IPS-20b (cell line): ENCODE results near the gene ANKLE1.

Experiments used
- H3K27ac ChIP-seq: one replicate; pipeline ENCODE4 v1.5.1; 2013; ENCODE audit warnings: low read length
- H3K27me3 ChIP-seq: 2 replicates; pipeline ENCODE4 v1.6.1; 2013; ENCODE audit warnings: mild to moderate bottlenecking, low read length, inconsistent platforms; ENCODE audit not compliant: insufficient read depth
- H3K36me3 ChIP-seq: 2 replicates; pipeline ENCODE4 v1.6.1; 2013; ENCODE audit warnings: low read depth, mild to moderate bottlenecking, inconsistent platforms, low read length, moderate library complexity; ENCODE audit not compliant: insufficient read depth
- H3K4me1 ChIP-seq: 2 replicates; pipeline ENCODE4 v1.6.1; 2013; ENCODE audit warnings: mild to moderate bottlenecking, control low read depth, inconsistent platforms, low read length, moderate library complexity; ENCODE audit not compliant: insufficient read depth
- H3K4me3 ChIP-seq: 2 replicates; pipeline ENCODE4 v1.5.1; 2013; ENCODE audit warnings: mild to moderate bottlenecking, low read length, inconsistent platforms
- H3K9ac ChIP-seq: 2 replicates; pipeline ENCODE4 v1.6.1; 2013; ENCODE audit warnings: low read depth, mild to moderate bottlenecking, inconsistent platforms, low read length, moderate library complexity
- H3K9me3 ChIP-seq: 2 replicates; pipeline ENCODE4 v1.6.1; 2013; ENCODE audit warnings: mild to moderate bottlenecking, low read depth, low read length, inconsistent platforms; ENCODE audit not compliant: insufficient read depth

The ANKLE1 gene

GRCh38 chr19:17332677-17333581 lies 51.2 kb downstream of the ANKLE1 start:
- no peaks in the 10 kb centered on the region for H3K9me3 ChIP-seq
- H3K4me3 ChIP-seq: no peak overlapping the region
- H3K36me3 ChIP-seq: no peaks in the 10 kb centered on the region
- H3K9ac ChIP-seq: no peak overlapping the region
- 0 out of 2 replicates have a peak, but pooled peaks cover 2% of the 10 kb centered on the region for H3K4me1 ChIP-seq
- H3K27ac ChIP-seq: no peak overlapping the region
- H3K27me3 ChIP-seq: peaks cover 5% of the 10 kb centered on the region; the same call in 1 of the 2 replicates

GRCh38 chr19:17333611-17334413 lies 52.1 kb downstream of the ANKLE1 start:
- H3K9ac ChIP-seq: peak overlapping the region; percentile 88; the same call in 1 of the 2 replicates
- H3K4me3 ChIP-seq: peak overlapping the region; percentile 78
- peaks cover 5% of the 10 kb centered on the region; the same call in 1 of the 2 replicates for H3K27me3 ChIP-seq
- no peak overlapping the region for H3K27ac ChIP-seq
- H3K36me3 ChIP-seq: no peaks in the 10 kb centered on the region
- H3K9me3 ChIP-seq: no peaks in the 10 kb centered on the region
- H3K4me1 ChIP-seq: peaks cover 2% of the 10 kb centered on the region; the same call in 1 of the 2 replicates

GRCh38 chr19:17334414-17335409 lies 53.0 kb downstream of the ANKLE1 start, which contains the start of gene ANO8:
Gene ANO8 (minus strand): TSS chr19:17334855. CDS start chr19:17334670, 185 bp downstream.
- Histone ChIP-seq H3K9me3 (no peaks in the 10 kb centered on the region), H3K9ac (peak within 1 kb of the TSS; percentile 88; the same call in 1 of the 2 replicates), H3K36me3 (no peaks in the 10 kb centered on the region), H3K4me3 (peak within 1 kb of the TSS; percentile 78), H3K27ac (no peak within 1 kb of the TSS), H3K4me1 (peaks cover 2% of the 10 kb centered on the region; the same call in 1 of the 2 replicates), H3K27me3 (no peaks in the 10 kb centered on the region; the same call in 1 of the 2 replicates)

- Histone ChIP-seq H3K4me3 (peak overlapping the region; percentile 78; the same call in 1 of the 2 replicates), H3K9ac (no peak overlapping the region), H3K36me3 (no peaks in the 10 kb centered on the region), H3K27me3 (no peaks in the 10 kb centered on the region), H3K27ac (no peak overlapping the region), H3K9me3 (no peaks in the 10 kb centered on the region), H3K4me1 (peaks cover 2% of the 10 kb centered on the region; the same call in 1 of the 2 replicates)
These were observed 53.9 kb downstream of the ANKLE1 start for GRCh38 chr19:17335575-17335974.
